GM21825 (cell line): ENCODE measurements around the gene MACO1.
"Not testable (repeated sequence)": the region's sequence is repeated elsewhere in the genome, so short reads cannot be mapped to it uniquely, and the experiment has no call there.

Experiments used
- ATAC-seq: cut with Tn5 transposase; IDR thresholded peaks from one replicate; pipeline ENCODE4 v1.9.1; 2021; ENCODE audit warnings: mild to moderate bottlenecking, moderate library complexity; ENCODE audit not compliant: unreplicated experiment

MACO1 gene

DNA sequence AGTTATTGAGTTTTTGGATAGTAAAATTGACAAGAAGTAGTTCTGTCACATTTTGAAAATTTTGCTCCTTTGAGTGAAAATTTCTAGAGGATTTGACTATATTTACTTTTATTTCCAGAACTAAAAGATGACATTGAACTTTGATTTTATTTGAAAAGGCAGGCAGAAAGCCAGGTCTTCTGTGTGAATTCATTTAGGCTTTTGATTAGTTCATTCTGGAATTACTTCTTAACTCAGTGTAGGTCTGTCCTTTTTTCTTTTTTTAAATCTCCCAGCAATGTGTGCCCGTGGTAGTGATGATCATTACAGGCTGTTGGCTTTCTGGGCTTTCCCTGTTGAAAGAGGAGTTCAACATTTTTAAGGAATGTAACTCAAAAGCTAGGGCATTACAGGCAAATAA is 53.8 kb downstream of the MACO1 start:
- ATAC-seq, result no peak

DNA sequence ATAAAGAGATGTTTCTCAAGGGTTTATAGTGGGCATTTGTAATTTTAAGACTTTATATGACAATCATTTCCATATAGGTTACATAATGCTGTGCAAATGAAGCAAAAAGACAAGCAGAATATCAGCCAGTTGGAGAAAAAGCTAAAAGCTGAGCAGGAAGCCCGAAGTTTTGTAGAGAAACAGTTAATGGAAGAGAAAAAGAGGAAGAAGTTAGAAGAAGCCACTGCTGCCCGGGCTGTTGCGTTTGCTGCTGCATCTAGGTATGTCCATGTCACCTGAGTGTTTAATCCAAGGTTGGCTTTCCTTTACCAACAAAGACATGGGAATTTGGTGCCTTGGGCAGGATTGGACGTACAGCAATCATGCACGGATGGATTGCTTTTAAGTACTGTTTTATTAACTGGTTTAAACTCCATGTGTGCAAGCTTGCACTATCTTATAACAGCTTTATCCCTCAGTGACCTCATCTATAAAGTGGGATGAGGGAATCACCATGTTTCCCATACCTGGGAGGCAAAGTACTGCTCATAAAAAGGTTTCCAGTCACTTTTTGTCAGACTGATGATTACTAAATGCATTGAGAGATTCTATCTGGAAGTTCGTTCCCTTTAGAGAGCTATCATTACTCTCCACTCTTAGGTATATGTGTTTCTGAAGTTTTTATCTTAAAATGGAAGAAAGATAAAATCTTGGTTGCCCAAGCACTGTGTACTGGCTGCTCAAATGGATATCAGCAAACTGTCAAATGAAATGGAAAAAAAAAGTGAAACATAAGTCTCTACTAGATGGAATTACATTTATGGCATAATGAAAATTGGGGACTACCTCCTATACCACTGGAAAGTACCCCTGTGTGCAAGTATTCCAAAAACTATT is 55.1 kb downstream of the MACO1 start:
- ATAC-seq, result no peak

DNA sequence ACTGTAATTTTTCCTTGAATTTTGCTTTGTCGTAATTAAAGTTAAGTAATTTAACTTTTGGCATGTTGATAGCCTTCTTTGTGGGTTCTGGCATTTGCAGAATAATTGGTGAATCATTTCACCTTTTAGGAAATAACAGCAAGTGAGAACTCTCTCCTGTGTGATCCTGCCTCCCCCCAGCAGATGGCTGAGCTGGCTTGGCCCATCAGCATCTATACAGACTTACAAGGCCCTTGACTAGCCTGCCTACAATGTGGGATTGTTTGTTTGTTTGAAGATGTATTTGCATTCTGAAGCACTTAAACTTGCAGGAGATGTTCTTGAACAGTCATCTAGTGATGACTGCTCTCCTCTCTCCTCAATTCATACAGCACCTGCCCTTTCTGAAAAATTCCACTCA is 55.9 kb downstream of the MACO1 start:
- no peak for ATAC-seq

DNA sequence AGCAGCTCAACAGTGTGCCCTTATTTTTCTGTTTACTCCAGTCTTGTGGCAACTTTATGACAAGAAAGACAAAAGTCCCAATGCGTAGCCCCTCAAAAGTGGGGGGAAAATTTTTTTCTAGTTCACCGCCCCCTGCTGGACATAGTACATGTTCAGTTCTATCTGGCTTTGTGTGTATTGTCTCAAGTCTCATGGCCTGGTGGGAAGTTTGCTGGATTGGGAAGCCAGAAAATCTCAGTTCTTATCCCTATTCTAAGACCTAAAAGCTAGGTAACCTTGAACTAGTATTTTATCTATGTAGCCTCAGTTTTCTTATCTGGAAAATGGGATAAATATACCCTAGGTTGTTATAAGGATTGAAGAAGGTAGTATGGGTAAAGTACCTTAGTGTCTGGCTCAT is 56.9 kb downstream of the MACO1 start:
- no peak for ATAC-seq

DNA sequence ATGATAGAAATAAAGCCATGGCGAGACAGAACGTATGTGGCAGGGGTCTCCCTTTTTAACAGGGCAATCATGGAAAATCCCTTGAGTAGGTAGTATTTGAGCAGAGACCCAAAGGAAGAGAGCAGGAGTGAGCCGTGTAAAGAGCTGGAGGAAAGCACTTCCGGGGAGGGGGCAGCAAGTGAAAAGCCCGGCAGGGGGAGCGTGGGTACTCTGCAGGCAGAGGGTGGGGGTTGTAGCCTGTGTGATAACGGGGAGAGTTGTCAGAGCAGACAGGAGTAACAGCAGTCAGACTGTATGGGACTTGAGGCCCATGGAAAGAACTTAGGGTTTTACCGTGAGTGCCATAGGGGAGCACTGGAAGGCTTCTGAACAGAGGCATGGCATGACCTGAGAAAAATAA is 61.6 kb downstream of the MACO1 start:
- ATAC-seq, result no peak

DNA sequence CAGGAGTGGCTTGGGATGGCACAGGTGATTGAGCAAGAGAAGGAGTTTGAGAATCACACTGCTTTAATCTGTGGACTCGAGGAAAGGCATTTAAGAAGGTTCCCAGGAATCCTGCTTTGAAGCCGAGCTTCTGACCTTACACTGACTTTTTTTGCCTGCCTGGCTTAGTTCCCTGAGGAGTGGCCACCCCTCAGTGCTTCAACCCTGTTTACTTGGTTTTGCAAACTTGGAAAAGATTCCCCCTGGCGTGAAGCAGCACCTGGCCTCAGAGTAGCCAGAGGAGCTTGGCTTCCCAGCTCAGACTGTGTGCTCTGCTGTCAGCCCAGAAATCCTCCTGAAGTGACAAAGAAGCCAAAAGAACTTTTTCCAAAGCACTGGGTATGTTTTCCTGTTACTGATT is 64.3 kb downstream of the MACO1 start:
- no peak for ATAC-seq

DNA sequence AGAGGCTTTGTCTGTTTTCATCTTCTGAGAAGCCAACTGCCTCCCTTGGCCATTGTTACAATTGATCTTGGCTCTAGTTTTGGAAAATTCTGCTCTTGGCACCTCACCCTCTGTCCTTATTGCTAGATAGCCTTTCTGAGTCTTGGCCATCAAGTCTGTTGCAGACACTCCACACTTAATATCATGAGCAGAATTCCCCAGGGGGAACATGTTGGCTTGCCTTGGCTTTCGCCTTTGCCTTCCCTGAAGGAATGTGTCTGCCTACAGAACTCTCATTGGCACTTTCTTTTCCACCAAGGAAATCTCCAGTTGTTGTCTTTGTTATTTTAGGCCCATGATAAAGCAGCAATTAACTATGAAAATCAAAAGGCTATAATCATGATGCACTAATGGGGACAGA is 70.0 kb downstream of the MACO1 start:
- no peak for ATAC-seq

DNA sequence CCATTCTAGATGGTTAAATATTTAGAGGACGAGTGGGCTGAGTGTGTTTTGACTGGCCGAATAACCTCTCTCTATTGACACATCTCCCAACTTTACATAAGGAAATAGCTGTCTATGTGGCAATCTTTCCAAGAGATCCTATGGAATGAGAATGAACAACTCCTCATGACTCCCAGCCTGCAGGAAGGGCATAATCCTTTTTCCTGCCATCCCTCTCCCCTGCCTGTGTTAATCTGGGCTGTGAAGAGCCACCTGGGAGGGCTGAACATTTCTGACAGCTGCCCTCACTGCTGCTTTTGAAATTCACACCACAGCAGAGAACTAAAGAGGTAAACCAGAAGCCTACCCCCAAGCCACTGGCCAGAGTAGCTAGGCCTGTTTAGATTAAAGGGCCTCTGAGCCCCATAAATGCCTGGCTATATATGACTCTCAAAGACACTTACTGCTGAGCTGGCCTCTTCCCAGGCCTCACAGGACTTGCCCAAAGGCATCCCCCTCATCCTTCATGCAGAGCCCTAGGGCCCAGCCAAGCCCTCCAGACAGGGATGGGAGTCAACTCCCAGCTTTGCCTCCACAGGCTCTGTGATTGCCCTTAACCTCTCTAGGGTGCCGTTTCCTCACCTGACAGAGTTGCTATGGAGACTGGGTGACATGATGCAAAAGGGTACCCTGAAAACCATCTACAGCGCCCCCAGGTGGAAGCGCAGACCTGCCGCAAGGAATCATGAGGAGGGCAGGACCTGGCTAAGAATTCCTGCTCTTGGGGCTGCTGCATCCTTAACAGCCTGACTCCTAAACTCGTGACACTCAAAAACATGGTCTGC is 70.8 kb downstream of the MACO1 start:
- ATAC-seq, result no peak

DNA sequence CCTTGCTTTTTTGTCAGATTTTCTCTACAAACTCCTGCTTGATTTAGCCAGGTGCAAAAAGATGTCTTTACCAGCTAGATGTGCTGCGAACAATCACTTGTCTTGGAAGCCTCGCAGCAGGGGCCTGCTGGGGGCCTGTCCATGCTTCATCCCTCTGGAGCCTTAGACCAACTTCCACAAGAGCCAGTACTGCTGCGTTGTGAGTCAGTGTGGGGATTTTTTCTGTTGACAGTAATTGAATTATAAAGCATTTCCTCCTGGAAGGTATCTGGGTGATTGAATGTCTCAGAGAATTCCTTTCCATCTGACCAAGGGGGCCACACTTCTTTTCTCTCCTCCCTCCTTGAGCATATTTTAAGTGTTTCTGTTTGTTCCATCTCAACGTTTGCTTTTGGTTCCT is 72.3 kb downstream of the MACO1 start:
- no peak for ATAC-seq

DNA sequence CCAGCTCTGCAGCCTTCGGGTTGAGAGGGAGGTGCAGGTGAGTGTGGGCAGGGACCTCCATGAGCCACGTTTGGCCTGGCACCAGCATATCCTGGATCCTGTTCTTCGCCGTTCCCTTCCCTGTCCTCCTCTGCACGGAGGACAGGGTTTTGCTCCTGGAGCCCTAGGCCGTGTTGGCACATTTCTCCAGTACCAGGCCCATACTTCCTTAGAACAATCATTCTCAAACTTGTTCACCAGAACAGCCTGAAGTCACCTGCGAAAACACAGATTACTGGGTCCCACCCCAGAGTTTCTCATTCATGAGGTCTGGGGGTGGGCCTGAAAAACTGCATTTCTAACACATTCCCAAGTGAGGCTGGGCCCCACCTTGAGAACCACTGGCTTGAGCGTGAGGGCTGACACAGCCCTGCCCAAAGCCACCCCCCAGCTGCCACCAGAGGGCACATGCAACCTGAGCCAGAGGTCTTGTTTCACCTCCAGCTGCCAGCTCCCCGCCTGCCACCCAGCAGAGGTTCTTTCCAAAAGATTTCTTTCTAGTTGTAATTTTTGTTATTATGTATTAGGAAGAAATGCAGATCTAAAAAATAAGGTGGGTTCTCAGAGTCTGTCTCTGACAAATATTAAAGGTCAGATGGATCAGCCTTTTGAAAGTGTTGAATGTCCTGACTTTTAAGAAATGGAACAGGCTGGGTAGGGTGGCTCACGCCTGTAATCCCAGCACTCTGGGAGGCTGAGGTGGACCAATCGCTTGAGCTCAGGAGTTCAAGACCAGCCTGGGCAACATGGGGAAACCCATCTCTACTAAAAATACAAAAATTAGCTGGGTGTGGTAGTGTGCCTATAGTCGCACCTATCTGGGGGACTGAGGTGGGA is 73.1 kb downstream of the MACO1 start:
- ATAC-seq, result no peak

DNA sequence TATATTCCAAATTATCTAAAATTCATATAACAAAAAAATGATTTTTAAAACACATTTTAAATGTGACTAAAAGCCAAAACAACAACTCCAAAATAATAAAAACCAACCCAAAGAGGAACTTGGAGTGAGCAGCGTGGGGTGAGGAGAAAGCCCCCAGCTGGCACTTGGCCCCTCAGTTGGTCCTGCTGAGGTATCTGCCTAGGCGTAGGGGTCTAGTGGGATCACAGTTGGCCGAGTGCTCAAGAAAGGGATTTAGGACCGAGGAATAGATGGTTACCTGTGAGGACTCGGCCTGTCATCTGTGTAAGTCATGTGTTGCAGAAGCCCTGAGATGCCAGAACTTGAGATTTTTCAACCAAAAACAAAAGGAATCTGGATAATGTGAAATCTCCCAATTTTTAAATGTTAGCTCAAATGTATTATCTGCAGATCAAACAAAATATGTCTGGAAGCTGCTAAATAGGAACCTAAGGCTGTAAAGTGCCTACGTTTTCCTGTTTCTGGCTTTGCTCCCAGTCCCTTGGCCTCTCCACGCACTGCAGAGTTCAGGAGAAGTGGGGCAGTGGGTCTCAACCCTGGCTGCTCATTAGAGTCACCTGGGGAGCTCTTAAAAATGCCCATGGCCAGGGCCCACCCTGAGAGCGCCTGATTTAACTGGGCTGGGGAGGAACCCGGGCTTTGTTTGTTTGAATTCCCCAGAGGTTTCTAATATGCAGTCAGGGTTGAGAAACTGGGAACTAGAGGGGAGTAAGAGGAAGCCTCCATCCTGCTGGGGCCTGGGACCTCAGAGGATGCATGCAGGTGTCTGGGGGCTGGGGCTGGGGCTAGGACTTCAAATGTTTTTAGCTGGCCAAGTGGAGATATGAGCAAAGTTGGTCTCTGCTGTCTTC is 74.3 kb downstream of the MACO1 start:
- ATAC-seq, result no peak

DNA sequence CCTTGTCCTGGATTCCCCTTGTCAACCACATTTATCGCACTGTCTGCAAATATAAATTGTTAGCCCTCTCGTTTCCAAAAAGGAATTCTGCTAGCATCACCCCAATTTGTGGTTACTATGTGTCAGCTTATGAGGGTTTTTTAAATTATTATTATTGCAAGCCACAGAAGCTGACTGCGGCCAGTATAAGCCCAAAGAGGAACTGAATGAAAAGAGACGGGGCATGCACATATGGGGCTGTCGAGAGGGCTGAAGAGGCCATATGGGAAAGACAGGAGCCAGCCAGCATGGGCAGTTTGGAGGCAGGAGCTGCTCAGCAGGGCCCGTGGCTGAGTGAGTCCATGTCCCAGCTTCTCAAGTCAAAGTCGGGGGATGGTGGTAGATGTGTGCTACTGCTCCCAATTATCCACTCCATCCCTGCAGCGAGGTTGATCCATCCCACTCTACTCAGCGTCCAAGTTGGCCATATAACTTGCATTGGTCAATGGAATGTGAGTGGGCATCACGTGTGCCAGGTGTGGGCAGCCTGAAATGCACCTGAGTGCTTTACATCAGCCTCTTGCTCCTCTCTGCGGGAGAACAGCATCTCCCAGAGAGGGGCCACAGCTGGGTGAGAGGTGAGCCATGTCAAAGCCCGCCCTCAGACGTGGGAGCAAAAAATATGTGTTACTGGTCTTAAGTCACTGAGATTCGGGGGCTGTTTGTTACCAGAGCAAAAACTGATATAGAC is 75.1 kb downstream of the MACO1 start:
- ATAC-seq, result no peak

DNA sequence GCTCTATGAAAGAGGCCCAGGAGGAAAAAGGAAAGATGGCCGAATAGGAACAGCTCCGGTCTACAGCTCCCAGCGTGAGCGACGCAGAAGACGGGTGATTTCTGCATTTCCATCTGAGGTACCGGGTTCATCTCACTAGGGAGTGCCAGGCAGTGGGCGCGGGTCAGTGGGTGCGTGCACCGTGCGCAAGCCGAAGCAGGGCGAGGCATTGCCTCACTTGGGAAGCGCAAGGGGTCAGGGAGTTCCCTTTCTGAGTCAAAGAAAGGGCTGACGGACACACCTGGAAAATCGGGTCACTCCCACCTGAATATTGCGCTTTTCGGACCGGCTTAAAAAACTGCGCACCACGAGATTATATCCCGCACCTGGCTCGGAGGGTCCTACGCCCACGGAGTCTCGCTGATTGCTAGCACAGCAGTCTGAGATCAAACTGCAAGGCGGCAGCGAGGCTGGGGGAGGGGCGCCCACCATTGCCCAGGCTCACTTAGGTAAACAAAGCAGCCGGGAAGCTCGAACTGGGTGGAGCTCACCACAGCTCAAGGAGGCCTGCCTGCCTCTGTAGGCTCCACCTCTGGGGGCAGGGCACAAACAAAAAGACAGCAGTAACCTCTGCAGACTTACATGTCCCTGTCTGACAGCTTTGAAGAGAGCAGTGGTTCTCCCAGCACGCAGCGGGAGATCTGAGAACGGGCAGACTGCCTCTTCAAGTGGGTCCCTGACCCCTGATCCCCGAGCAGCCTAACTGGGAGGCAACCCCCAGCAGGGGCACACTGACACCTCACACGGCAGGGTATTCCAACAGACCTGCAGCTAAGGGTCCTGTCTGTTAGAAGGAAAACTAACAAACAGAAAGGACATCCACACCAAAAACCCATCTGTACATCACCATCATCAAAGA is 76.1 kb downstream of the MACO1 start:
- not testable (repeated sequence) for ATAC-seq

DNA sequence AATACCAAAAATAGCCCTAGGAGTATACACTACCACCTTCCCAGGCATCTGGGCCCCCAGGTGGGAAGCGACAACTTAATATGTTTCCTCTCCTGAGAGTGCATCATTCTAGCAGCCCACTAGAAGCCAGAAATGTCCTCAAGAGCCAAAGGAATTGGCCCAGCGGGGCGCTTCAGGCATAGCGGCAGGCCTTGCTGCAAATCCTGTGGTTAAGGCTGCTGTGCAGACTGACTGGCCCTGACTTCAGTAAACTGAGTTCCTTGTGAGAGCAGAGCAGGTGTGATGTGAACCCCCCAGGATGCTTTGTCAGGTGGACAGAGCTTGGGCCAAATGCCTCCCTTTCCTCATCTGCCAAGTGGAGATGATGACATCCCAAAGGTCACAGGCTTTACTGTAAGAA is 83.0 kb downstream of the MACO1 start:
- no peak for ATAC-seq

DNA sequence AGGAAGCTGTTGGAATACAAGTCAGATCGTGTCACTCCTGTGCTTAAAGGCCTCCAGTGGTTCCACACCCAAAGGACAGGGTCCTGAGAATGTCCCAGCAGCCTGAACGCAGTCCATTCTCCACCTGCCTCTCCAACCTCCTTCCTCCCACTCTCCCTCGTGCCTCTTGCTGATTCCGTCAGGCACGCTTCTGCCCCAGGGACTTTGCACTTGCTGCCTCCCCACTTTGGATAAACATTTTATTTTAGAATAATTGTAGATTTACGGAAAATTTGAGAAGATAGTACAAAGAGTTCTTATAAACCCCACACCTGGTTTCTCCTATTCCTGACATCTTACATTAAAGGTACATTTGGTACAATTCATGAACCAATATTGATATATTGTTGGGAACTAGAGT is 84.3 kb downstream of the MACO1 start:
- no peak for ATAC-seq

DNA sequence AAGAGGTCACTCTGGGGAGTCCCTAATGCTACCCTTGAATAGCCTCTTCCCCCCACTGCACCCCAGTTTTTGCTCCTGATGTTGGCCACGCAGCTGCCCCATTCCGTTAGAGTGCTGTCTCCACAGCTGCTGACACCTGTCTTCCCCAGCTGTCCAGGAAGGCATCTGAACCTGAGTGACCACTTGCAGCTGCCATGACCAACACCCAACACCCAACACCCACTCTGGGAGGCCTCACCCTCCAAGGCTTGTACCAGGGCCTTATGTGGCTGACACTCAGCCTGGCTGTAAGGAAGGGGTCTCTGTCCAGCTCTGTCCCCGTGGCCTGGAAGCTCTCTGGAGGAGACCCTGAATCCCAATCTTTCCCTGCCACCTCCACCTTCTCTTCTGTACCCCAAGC is 86.0 kb downstream of the MACO1 start:
- ATAC-seq, result no peak

DNA sequence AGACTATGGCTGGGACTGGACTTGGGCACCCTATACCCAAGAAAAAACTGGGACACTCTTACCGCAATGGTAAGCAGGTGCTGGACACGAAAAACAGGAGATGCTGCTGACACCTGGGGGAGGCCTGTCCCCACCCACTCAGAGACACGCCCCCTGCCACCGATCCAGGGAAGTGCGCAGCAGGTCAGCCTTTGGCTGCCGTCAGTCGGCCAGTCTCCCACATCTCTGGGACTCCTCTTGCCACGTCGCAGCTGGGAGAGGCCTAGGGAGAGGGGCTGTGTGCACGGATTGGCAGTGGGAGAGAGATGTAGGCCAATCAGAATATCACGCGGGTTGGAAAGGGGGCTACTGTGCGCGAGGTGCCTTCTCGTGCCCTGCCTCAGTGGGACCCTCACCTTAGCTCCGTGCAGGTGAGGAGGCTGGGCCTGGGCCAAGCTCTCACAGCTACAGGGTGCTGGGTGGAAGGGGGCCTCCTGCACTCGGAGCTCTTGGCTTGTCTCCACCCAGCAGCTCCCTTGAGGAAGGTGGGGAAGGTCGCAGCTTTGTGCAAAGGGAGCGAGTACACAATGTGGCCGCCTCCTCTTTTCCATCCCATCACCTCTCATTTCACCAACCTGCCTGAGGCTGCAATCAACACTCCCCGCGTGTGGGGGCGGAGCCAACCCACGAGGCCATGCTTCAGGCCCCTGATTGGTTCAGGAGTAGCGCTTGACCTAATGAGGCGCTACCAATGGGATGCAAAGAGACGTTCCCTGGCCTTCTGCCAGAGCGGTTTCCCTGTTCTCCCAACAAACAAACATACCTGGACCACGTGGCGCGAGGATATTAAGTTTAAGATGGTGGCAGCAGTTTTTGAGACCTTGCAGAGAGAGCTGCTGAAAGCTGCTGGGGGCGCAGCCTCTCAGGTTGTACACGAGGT is 87.0 kb downstream of the MACO1 start:
- no peak for ATAC-seq

DNA sequence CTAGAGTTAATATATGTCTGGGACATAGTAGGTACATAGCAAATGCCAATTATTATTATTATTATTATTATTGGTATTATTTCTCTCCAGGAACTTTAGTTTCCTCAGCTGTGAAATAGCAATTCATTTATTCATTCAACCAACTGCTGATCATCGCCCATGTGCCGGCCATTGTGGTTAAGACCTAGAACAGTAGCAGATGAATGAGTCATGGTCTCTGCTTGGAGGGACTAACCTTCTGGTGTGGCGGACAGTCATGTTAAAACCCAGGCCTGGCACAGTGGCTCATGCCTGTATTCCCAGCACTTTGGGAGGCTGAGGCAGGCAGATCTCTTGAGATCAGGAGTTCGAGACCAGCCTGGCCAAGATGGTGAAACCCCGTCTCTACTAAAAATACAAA is 88.9 kb downstream of the MACO1 start:
- no peak for ATAC-seq
